Measurements from ENCODE around the gene AFF3.

AFF3 gene

GRCh38 chr2:100062336-100062735, 80.1 kb downstream of the AFF3 start:
- TF ChIP-seq ZFX (IDR thresholded peaks at IDR 0.05; ENCODE audit: borderline replicate concordance) = no peak
- no peak for TF ChIP-seq CTCF (IDR thresholded peaks at IDR 0.05)
- peak overlapping the region; percentile 99 for H3K27ac ChIP-seq

GRCh38 chr2:100060875-100061274, 81.5 kb downstream of the AFF3 start:
- TF ChIP-seq CTCF (IDR thresholded peaks at IDR 0.05) (no peak), ZFX (IDR thresholded peaks at IDR 0.05; ENCODE audit: borderline replicate concordance) (no peak)
- H3K27ac ChIP-seq = peak overlapping the region; percentile 99

- no peak for TF ChIP-seq CTCF (IDR thresholded peaks at IDR 0.05)
- no peak for TF ChIP-seq ZFX (IDR thresholded peaks at IDR 0.05; ENCODE audit: borderline replicate concordance)
- H3K27ac ChIP-seq = peak overlapping the region; percentile 99
Observed at GRCh38 chr2:100059638-100060037, 82.8 kb downstream of the AFF3 start.

- TF ChIP-seq ZFX (IDR thresholded peaks at IDR 0.05; ENCODE audit: borderline replicate concordance) (no peak), CTCF (IDR thresholded peaks at IDR 0.05) (no peak)
- H3K27ac ChIP-seq = peak overlapping the region; percentile 99
Observed at GRCh38 chr2:100057901-100058261, 84.5 kb downstream of the AFF3 start.

- peak overlapping the region; percentile 99 for H3K27ac ChIP-seq
- TF ChIP-seq ZFX (IDR thresholded peaks at IDR 0.05; ENCODE audit: borderline replicate concordance) (no peak), CTCF (IDR thresholded peaks at IDR 0.05) (no peak)
Observed at GRCh38 chr2:100054426-100054825, 88.0 kb downstream of the AFF3 start.

- peak overlapping the region; percentile 99 for H3K27ac ChIP-seq
- TF ChIP-seq ZFX (IDR thresholded peaks at IDR 0.05; ENCODE audit: borderline replicate concordance) (no peak), CTCF (IDR thresholded peaks at IDR 0.05) (no peak)
Observed at GRCh38 chr2:100053087-100053885, 89.1 kb downstream of the AFF3 start.

- TF ChIP-seq ZFX (IDR thresholded peaks at IDR 0.05; ENCODE audit: borderline replicate concordance) (no peak), CTCF (IDR thresholded peaks at IDR 0.05) (no peak)
- H3K27ac ChIP-seq = peak overlapping the region; percentile 99
Observed at GRCh38 chr2:100052650-100053049, 89.7 kb downstream of the AFF3 start.

Data from 22Rv1 (cell line).